Loucy (cell line): ENCODE measurements around the gene CPZ.

Experiments used
- CTCF ChIP-seq: fragments of 200-600 bp; sonication (generic); conservative IDR thresholded peaks from 2 replicates; pipeline ENCODE4 v1.5.1; 2014; ENCODE audit warnings: mild to moderate bottlenecking, antibody characterized with exemption, low read length
- EZH2phosphoT487 ChIP-seq: fragments of 200-600 bp; IDR thresholded peaks from 2 replicates; pipeline ENCODE4 v1.6.1; 2018; ENCODE audit warnings: antibody characterized with exemption, mild to moderate bottlenecking, moderate library complexity, borderline replicate concordance

GRCh38 chr4:8612646-8613045, 20.1 kb downstream of the CPZ start:
- no peak for TF ChIP-seq CTCF
- no peak for TF ChIP-seq EZH2phosphoT487
